Measurements from ENCODE around the gene ZNF808.
"Not testable (repeated sequence)": the region's sequence is repeated elsewhere in the genome, so short reads cannot be mapped to it uniquely, and the experiment has no call there.

ZNF808 gene

GRCh38 chr19:52527134-52527955 lies at the start of gene ZNF808:
Gene ZNF808, plus strand, starts transcription at chr19:52527668. Its CDS starts 15,617 bp downstream, at chr19:52543285.
- in situ Hi-C loops (cut with MboI; ENCODE audit: low sequenced_read_pairs) = no loop called here

GRCh38 chr19:52484111-52484743 lies 43.2 kb upstream of the ZNF808 start:
- in situ Hi-C loops (cut with MboI; ENCODE audit: low sequenced_read_pairs) = not testable (repeated sequence)

GRCh38 chr19:52485064-52485463 lies 42.4 kb upstream of the ZNF808 start:
- in situ Hi-C loops (cut with MboI; ENCODE audit: low sequenced_read_pairs) = not testable (repeated sequence)

GRCh38 chr19:52485561-52486240 lies 41.8 kb upstream of the ZNF808 start:
- in situ Hi-C loops (cut with MboI; ENCODE audit: low sequenced_read_pairs) = not testable (repeated sequence)

- in situ Hi-C loops (cut with MboI; ENCODE audit: low sequenced_read_pairs) = no loop called here
Measured at GRCh38 chr19:52492201-52492993, 35.1 kb upstream of the ZNF808 start.

GRCh38 chr19:52492994-52493470 lies 34.4 kb upstream of the ZNF808 start:
- in situ Hi-C loops (cut with MboI; ENCODE audit: low sequenced_read_pairs) = no loop called here

- in situ Hi-C loops (cut with MboI; ENCODE audit: low sequenced_read_pairs) = no loop called here
Measured at GRCh38 chr19:52494518-52494917, 33.0 kb upstream of the ZNF808 start.

GRCh38 chr19:52498571-52498970 lies 28.9 kb upstream of the ZNF808 start:
- in situ Hi-C loops (cut with MboI; ENCODE audit: low sequenced_read_pairs) = no loop called here

- in situ Hi-C loops (cut with MboI; ENCODE audit: low sequenced_read_pairs) = not testable (repeated sequence)
Measured at GRCh38 chr19:52500474-52500873, 27.0 kb upstream of the ZNF808 start.

GRCh38 chr19:52500991-52501390 lies 26.5 kb upstream of the ZNF808 start:
- in situ Hi-C loops (cut with MboI; ENCODE audit: low sequenced_read_pairs) = not testable (repeated sequence)

GRCh38 chr19:52507266-52507665 lies 20.2 kb upstream of the ZNF808 start:
- in situ Hi-C loops (cut with MboI; ENCODE audit: low sequenced_read_pairs) = no loop called here

- in situ Hi-C loops (cut with MboI; ENCODE audit: low sequenced_read_pairs) = no loop called here
Measured at GRCh38 chr19:52516191-52516590, 11.3 kb upstream of the ZNF808 start.

- in situ Hi-C loops (cut with MboI; ENCODE audit: low sequenced_read_pairs) = no loop called here
Measured at GRCh38 chr19:52518646-52519045, 8.8 kb upstream of the ZNF808 start.

- in situ Hi-C loops (cut with MboI; ENCODE audit: low sequenced_read_pairs) = not testable (repeated sequence)
Measured at GRCh38 chr19:52519175-52519574, 8.3 kb upstream of the ZNF808 start.

- in situ Hi-C loops (cut with MboI; ENCODE audit: low sequenced_read_pairs) = no loop called here
Measured at GRCh38 chr19:52520013-52520412, 7.5 kb upstream of the ZNF808 start.

GRCh38 chr19:52522551-52522950 lies 4.9 kb upstream of the ZNF808 start:
- in situ Hi-C loops (cut with MboI; ENCODE audit: low sequenced_read_pairs) = no loop called here

- in situ Hi-C loops (cut with MboI; ENCODE audit: low sequenced_read_pairs) = no loop called here
Measured at GRCh38 chr19:52524086-52524485, 3.4 kb upstream of the ZNF808 start.

GRCh38 chr19:52527956-52528351 lies 486 bp downstream of the ZNF808 start:
- in situ Hi-C loops (cut with MboI; ENCODE audit: low sequenced_read_pairs) = no loop called here

GRCh38 chr19:52532480-52532879 lies 5.0 kb downstream of the ZNF808 start:
- in situ Hi-C loops (cut with MboI; ENCODE audit: low sequenced_read_pairs) = no loop called here

GRCh38 chr19:52533901-52534300 lies 6.4 kb downstream of the ZNF808 start:
- in situ Hi-C loops (cut with MboI; ENCODE audit: low sequenced_read_pairs) = no loop called here

- in situ Hi-C loops (cut with MboI; ENCODE audit: low sequenced_read_pairs) = not testable (repeated sequence)
Measured at GRCh38 chr19:52535385-52535770, 7.9 kb downstream of the ZNF808 start.

Data from hTERT RPE-1 (cell line).